Stimulated activated CD8-positive, alpha-beta memory T cell treated with anti-CD3 and anti-CD28 coated beads, Interleukin-12 subunit alpha, Interleukin-12 subunit beta, amount 100 ng/mL, for 24 hours (primary cell): ENCODE measurements around the gene DET1.
"Not testable (repeated sequence)": the region's sequence is repeated elsewhere in the genome, so short reads cannot be mapped to it uniquely, and the experiment has no call there.

Experiments
- DNase-seq: peaks from one replicate; pipeline ENCODE4 v3.0.0-alpha.2; 2020; ENCODE audit errors: extremely low read depth

Gene DET1

GRCh38 chr15:88540350-88540749, 6.1 kb downstream of the DET1 start:
- not testable (repeated sequence) for DNase-seq

GRCh38 chr15:88539441-88539840, 7.0 kb downstream of the DET1 start:
- no peak for DNase-seq

- DNase-seq: no peak
Observed at GRCh38 chr15:88538972-88539371, 7.5 kb downstream of the DET1 start.

- DNase-seq: no peak
Observed at GRCh38 chr15:88537591-88538317, 8.7 kb downstream of the DET1 start.

- no peak for DNase-seq
Observed at GRCh38 chr15:88535607-88536313, 10.7 kb downstream of the DET1 start.

GRCh38 chr15:88535100-88535499, 11.4 kb downstream of the DET1 start:
- no peak for DNase-seq

- no peak for DNase-seq
Observed at GRCh38 chr15:88533376-88533775, 13.1 kb downstream of the DET1 start.

- DNase-seq: no peak
Observed at GRCh38 chr15:88529021-88529630, 17.4 kb downstream of the DET1 start.

- no peak for DNase-seq
Observed at GRCh38 chr15:88526247-88526879, 20.1 kb downstream of the DET1 start.

GRCh38 chr15:88525418-88525817, 21.1 kb downstream of the DET1 start:
- DNase-seq: no peak

- DNase-seq: not testable (repeated sequence)
Observed at GRCh38 chr15:88524094-88524493, 22.4 kb downstream of the DET1 start.

GRCh38 chr15:88518903-88519302, 27.6 kb downstream of the DET1 start:
- DNase-seq: no peak

- no peak for DNase-seq
Observed at GRCh38 chr15:88513195-88513594, 33.3 kb downstream of the DET1 start.

GRCh38 chr15:88512601-88513000, 33.9 kb downstream of the DET1 start:
- DNase-seq: no peak

- no peak for DNase-seq
Observed at GRCh38 chr15:88512078-88512477, 34.4 kb downstream of the DET1 start.

- no peak for DNase-seq
Observed at GRCh38 chr15:88511161-88511560, 35.3 kb downstream of the DET1 start.

GRCh38 chr15:88509964-88510363, 36.5 kb downstream of the DET1 start:
- no peak for DNase-seq

GRCh38 chr15:88509321-88509720, 37.2 kb downstream of the DET1 start:
- DNase-seq: no peak

- DNase-seq: no peak
Observed at GRCh38 chr15:88506628-88507027, 39.9 kb downstream of the DET1 start.

- DNase-seq: no peak
Observed at GRCh38 chr15:88505721-88506120, 40.8 kb downstream of the DET1 start.

GRCh38 chr15:88504445-88504844, 42.0 kb downstream of the DET1 start:
- DNase-seq: no peak

GRCh38 chr15:88498996-88499395, 47.5 kb downstream of the DET1 start:
- DNase-seq: no peak
